Activated CD8-positive, alpha-beta memory T cell treated with anti-CD3 and anti-CD28 coated beads, Interleukin-2, amount 50 U/mL, for 24 hours (primary cell): ENCODE data around the gene GRIP1.

ENCODE experiments used
- DNase-seq: peaks from one replicate; pipeline ENCODE4 v3.0.0-alpha.2; 2020; ENCODE audit errors: extremely low read depth

GRIP1 gene

GRCh38 chr12:66647034-66647691, 31.7 kb downstream of the GRIP1 start:
- no peak for DNase-seq

GRCh38 chr12:66644151-66644550, 34.7 kb downstream of the GRIP1 start:
- DNase-seq: no peak

GRCh38 chr12:66640691-66641460, 38.0 kb downstream of the GRIP1 start:
- DNase-seq: no peak

GRCh38 chr12:66638666-66639065, 40.2 kb downstream of the GRIP1 start:
- DNase-seq: no peak

- no peak for DNase-seq
Observed at GRCh38 chr12:66637699-66638301, 41.1 kb downstream of the GRIP1 start.

- no peak for DNase-seq
Observed at GRCh38 chr12:66636771-66637170, 42.1 kb downstream of the GRIP1 start.

- DNase-seq: no peak
Observed at GRCh38 chr12:66633676-66634075, 45.2 kb downstream of the GRIP1 start.

- DNase-seq: no peak
Observed at GRCh38 chr12:66629138-66629870, 49.6 kb downstream of the GRIP1 start.

GRCh38 chr12:66627988-66628317, 50.9 kb downstream of the GRIP1 start:
- no peak for DNase-seq

DNA sequence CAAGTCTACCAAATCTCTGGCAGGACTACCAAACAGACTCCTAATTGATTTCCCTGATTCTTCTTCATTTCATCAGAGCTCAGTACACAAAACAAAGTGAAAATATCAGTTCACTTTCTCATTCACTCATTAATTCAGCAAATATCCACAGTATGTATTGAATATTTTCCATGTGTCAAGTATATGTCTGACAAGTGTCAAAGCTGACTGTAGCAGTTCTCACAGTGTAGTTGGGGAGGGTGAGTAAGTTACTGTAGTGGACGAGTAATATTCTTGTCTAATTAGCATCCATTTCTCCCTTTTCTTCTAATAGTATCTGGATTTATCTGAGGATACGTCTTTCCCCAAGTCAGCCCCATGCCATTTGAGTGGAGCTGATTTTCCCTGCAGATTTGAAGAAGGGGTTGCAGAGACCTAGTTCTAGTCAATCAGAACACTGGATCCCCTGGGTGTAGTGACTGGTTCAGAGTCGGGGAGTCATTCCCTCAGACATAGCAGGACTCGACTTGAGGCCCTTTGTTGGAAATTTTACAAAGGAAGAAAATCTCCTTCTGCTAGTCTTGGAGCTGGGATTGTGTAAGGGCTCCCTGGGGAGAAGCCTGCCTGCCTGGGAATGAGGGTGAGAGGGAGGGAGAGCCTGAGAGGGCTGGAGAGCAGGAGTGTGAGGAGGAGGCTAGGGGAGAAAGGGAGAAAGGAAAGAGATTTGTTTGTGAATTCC, 51.4 kb downstream of the GRIP1 start:
- DNase-seq: no peak

- no peak for DNase-seq
Observed at GRCh38 chr12:66624806-66625205, 54.1 kb downstream of the GRIP1 start.

DNA sequence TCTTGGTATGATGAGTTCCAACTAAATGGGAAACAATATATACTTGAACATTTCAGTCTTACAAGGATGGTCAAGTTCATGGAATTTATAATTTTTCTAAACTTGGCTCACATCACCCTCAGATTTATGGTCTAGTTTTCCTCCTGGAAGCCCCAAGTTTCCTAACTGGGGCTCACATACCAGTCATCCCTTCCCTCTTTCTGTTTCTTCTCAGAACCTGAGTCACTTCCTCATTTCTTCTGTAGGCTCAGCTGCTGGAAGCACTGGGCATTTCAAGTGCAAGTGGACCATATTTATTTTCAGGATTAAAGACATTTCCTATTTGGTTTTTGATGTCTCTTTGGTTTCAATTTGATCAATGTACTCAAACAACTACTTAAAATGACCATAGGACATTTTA, 55.4 kb downstream of the GRIP1 start:
- DNase-seq: no peak

DNA sequence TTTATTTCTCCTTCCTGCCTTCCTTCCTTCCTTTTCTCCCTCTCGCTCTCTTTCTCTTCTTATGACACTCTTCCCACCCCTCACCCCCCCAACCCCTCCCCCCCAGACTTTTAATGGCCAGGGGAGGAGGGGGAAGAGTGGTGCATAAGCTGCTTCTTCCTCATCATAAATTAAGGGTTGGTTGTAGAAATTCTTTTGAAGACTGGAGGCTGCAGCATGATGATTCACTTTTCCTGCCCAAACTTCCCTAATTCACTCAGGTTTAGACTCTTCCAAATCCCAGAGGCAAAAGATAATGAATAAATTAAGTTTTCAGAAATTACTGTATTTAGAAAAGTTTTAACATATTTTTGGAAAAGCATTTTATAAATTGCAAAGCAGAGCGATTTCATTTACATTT, 58.2 kb downstream of the GRIP1 start:
- no peak for DNase-seq

GRCh38 chr12:66620026-66620425, 58.9 kb downstream of the GRIP1 start:
- DNase-seq: no peak

DNA sequence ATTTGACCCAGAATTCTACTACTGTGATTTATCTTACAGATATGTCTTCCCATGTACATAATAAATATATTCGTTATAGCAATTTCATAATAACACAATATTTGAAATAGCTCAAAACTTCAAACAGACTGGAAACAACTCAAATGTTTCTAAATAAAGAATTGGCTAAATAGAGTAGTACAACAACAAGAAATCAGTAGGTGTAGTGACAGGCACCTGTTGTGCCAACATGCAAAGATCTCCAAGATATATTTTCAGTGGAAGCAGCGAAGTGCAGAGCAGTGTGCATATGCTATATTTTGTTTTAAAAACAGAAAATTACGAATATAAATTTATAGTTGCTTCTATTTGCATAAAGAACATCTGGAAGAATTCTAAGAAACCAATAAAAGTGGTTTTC, 60.9 kb downstream of the GRIP1 start:
- DNase-seq: no peak

DNA sequence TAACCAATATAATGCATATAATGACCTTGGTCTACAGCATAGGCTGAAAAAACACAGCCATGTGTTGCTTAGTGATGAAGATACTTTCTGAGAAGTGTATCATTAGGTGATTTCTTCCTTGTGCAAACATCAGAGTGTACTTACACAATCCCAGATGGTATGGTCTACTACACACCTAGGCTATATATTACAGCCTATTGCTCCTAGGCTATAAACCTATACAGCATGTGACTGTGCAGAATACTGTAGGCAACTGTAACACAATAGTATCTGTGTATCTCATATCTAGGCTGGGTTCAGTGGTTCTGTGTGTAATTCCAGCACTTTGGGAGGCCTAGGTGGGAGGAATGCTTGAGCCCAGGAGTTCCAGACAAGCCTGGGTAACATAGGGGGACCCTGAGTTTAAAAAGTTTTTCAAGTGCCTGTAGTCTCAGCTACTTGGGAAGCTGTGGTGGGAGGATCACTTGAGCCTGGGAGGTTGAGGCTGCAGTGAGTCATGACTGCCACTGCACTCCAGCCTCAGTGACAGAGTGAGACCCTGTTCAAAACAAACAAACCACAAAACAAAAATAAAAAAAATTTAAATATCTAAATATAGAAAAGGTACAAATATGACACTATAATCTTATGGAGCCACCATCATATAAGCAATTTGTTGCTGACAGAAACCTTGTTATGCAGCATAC, 66.6 kb downstream of the GRIP1 start:
- no peak for DNase-seq

GRCh38 chr12:66607147-66607546, 71.7 kb downstream of the GRIP1 start:
- DNase-seq: no peak

DNA sequence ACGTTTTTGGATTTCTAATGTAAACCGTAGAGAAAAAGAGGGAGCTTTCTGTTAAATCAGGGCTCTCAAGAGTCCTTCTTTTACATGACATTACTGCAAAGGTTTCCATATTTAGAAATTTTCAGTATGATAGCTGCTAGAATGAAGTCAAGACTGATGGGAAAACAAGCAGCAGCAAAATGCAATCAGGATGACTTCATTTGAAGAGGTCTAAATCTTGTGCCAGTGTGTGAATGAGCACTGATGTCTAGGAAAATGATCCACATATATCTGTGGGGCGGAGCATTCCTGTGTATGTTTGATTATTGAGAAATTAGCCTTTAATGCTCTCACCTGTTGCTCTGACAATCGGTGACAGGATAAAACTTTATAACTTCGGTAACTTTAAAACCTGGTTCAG, 73.6 kb downstream of the GRIP1 start:
- no peak for DNase-seq

GRCh38 chr12:66603981-66604479, 74.8 kb downstream of the GRIP1 start:
- DNase-seq: no peak

DNA sequence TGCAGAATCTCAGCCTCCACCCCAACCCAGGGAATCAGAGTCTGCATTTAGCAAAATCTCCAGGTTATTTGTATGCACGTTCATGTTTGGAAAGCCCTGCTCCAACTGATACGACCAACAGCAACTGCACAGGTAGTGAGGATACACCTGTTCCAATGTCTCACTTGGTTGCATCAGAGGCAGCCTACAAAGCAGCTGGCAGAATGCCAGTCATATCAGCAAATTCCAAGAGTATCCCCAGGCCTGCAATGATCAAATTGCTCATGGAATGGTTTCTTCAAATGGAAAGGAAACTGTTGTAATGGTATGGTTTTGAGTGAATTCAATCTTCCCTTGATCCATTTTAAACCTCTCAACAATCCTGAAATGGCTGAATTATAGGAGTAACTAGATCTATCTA, 75.4 kb downstream of the GRIP1 start:
- no peak for DNase-seq

- DNase-seq: no peak
Observed at GRCh38 chr12:66602483-66603143, 76.3 kb downstream of the GRIP1 start.
